ENCODE measurements around the gene NCOA7.
"Not testable (repeated sequence)": the region's sequence is repeated elsewhere in the genome, so short reads cannot be mapped to it uniquely, and the experiment has no call there.

Gene NCOA7

DNA sequence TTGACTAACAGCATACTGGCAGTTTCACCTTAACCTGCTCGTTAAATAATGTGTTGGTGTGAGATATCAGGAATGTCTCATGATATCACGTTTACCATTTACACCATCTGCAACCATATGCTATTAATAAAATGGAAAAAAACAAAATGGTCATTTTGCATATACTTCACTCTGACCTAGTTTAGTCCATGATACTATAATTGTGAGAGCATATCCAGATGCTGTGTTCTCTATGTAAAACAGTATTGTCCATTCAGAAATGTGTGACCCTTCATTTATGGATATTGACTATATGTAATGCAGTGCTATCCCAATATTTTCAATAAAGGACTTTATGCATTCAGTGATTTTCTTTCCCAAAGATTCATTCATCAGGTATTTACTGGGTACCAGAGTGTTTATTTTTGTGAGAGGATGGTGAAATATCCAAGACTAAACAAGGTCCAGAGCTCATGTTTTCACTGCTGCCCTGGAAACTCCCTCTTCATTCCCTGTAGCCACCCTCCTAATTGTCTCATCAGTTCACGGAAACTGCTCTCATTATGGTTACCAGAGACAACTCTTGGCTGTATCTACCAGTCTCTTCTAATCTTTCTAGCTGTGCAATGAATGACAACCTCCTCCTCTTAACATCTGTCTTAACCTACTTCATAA is 140.1 kb downstream of the NCOA7 start:
- DNase-seq, result no peak

DNA sequence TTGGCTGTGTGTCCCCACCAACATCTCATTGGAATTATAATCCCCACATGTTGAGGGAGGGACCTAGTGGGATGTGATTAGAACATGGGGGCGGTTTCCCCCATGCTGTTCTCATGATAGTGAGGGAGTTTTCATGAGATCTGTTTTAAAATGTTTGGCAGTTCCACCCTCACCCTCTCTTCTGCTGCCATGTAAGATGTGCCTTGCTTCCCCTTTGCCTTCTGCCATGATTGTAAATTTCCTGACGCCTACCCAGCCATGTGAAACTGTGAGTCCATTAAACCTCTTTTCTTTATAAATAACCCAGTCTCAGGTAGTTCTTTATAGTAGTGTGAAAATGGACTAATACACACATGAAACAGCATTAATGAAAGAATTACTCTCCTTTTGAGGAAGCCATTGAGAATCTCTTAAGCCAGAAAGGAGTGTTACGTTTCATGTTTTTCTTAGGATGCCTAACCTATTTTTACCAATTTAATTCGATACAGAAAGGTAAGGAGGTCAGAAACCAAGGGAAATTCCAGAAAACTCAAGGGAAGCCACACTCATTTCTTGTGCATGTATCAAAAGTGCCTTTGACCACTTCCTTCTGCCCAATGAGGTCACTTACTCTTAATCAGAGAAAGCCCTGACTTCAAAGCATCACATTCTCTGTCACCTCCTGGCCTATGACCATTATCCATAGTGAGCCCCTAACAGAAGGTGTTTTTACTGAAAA is 141.1 kb downstream of the NCOA7 start:
- no peak for DNase-seq

DNA sequence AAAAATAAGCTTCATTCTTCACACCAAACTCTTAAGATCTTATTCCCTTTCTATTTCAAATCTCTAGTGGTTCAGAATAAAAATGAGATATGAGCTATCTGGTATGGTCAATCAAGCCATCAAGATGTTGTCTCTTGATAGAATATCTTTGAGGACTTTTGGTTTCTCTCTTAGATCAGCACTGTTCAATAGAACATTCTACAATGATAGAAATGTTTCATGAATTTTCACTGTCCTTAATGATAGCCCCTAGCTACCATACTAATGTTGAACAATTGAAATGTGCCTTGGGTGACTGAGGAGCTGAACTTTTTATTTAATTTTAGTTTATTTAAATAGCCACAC is 141.7 kb downstream of the NCOA7 start:
- DNase-seq, result no peak

DNA sequence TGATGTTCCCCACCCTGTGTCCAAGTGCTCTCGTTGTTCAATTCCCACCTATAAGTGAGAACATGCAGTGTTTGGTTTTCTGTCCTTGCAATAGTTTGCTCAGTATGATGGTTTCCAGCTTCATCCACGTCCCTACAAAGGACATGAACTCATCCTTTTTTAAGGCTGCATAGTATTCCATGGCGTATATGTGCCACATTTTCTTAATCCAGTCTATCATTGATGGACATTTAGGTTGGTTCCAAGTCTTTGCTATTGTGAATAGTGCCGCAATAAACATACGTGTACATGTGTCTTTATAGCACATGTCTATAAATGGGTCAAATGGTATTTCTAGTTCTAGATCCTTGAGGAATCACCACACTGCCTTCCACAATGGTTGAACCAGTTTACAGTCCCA is 144.8 kb downstream of the NCOA7 start:
- DNase-seq, result not testable (repeated sequence)

DNA sequence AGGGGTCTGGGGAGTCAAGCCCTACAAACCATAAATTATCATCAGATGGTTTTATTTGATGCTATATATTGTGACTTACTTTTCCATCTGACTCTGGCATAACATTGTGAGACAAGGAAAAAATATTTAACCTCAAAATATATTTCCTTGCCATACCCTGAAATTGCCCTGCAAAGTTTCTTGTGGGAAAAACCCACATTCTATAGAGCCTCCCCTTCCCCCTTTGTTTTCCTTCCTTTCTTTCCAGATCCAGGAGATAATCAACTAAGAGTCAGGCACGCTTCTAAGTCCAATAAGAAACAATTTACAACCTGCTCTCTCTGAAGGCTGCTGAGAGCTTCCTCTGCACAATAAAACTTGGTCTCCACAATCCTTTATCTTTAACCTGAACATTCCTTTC is 148.3 kb downstream of the NCOA7 start:
- no peak for DNase-seq

DNA sequence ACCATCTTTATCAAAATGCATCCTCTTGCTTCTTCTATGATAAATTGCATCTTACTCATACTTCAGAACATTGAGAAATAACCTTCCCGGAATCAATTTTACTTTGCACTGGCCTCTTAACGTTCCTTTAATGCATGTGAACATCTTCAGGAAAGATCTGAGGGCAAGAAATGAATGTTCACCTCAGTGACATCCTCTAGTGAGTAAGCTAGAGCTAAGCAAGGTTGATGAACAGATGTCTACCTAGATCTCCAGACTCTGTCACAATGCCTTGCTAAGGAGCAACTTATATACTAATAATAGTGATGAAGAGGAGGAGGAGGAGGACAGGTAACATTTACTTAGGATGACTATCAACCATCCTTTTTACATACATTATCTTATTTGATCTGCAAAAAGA is 149.0 kb downstream of the NCOA7 start:
- no peak for DNase-seq

DNA sequence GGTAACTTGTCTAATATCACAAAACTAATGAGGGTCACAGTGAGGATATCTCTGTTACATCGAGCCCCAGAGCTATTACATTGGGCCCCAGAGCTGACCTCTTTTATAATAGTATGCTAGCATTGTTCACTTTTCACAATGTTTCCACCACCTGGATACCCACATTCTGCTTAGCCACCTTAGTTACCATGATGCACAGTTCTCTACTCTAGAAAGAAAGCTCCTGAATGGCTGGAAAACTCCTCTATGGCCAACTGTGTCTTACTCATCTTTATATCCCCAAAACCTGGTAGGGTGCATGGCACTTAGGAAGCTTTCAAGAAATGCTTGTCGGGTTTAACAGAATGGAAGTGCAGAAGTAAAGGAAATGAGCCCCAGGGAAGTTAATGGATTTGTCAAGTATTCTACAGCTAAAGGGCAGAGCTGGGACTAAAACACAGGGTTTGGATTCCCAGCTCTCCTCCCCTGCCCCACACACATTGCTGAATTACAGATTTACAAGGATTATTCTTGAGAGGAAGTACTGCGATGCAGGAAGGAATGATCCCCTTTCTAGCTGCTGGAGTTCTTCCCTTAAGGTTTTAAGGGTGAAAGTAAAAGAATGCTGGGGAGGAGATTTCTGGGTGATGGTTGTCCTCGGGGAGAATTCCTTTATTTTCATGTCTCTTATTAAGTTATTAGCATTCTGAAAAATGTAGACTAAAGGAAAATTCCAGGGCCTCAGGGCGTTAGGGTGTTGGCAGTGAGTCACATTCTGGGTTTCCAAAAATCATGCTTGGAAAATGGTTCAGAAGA is 149.7 kb downstream of the NCOA7 start:
- DNase-seq, result no peak

DNA sequence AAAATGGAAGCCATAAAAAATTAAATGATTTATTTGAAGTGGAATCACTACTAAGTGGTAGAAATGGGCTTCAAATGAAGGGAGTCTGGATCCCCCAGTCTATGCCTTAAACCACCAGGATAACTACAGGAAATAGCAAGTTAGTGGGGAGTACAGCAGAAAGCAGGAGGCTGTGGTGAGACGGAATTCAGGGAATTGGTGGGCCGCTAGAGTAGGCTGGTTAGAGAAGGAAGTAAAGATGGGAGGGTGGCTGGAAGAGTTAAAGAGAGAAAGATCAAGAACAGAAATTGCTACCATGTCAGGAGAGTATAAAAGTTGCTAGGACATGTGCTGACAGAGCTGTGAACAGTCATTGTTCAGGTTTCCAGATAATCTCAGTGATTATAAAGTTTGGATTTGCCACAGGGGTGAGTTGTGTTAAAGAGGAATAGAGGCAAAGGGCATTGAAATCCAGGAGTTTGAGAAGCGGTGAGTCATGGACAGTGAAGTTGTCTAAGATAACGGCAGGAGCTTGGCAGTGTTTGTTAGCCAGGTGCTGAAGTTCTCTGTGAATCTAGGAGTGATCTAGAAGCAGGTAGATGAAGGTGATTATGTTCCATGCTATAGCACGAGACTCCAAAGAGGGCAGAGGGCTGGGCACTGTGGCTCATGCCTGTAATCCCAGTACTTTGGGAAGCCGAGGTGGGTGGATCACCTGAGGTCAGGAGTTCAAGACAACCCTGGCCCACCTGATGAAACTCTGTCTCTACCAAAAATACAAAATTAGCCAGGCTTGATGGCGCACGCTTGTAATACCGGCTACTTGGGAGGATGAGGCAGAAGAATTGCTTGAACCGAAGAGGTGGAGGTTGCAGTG is 152.1 kb downstream of the NCOA7 start:
- DNase-seq, result no peak

DNA sequence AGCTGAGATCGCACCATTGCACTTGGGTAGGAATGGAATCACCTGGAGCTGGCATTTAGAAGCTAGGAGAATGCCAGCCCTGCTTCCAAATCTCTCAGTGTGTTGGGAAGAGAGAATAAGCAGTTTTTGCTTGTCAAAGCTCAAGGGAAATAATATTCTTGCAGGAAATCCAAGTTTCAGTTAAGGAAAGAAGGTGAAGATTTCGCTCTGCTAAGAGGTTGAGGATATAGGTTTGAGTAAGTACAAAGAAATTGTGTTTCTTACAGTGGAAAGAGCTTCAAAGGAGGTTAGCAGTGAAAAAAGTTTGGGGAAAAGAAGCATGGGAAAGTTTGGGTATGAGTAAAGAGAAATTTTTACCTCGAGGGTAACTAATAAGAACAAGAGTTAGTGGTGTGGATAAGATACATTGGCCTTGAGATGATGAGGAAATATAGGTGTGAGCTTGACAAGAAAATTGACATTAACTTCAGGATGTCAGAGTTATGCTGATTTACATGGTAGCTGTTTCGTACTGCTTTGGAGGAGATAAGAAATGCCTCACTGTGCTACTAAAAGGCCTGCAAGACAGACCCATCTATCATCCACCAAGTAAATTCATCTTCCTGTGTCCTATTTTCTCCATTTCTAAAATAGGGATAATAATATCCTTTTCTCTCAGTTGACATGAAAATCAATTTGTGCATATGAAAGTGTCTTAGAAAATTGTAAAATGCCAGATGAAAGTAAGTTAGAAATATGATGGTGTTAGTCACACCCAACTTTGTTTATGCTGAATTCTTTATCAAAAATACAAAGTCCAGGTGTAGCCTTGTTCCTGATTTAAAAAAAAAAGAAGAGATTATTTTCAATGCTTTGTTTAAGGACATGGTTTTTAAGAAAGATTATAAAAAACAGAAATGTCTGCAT is 153.0 kb downstream of the NCOA7 start:
- DNase-seq, result no peak

DNA sequence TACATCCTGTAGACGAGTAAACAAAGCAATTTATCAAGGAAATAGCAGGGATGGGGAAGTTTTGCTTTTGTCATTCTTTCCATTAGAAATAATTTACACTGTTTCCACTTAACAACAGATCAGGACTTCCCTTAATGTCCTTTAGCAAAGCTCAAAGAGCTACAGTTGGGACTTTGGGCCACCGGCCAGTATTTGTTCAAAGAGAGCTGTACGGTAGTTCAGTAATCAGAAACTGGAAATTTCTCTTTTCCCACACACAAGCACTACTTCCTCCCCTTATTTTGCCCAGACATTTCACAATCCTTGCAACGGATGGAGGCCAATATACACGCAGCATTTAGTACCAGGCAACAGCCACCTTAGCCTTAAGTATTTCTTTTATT is 153.7 kb downstream of the NCOA7 start:
- DNase-seq, result no peak

DNA sequence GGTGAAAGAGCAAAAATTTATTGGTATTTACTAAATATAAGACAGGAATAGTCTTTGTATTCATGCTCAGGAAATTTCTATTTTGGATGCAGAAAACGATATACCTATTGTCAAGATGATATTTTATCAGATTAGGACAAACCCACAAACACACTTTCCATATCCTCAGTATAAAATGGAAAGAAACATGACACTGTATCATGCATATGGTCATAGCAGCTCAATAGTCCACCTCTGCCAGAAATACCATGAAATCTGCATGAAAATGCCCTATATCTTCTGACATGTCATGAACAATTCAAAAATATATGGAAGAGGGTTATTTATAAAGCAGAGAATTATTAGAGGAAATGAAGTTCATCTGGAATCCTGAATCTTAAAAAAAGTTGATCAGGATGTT is 154.1 kb downstream of the NCOA7 start:
- DNase-seq, result no peak

DNA sequence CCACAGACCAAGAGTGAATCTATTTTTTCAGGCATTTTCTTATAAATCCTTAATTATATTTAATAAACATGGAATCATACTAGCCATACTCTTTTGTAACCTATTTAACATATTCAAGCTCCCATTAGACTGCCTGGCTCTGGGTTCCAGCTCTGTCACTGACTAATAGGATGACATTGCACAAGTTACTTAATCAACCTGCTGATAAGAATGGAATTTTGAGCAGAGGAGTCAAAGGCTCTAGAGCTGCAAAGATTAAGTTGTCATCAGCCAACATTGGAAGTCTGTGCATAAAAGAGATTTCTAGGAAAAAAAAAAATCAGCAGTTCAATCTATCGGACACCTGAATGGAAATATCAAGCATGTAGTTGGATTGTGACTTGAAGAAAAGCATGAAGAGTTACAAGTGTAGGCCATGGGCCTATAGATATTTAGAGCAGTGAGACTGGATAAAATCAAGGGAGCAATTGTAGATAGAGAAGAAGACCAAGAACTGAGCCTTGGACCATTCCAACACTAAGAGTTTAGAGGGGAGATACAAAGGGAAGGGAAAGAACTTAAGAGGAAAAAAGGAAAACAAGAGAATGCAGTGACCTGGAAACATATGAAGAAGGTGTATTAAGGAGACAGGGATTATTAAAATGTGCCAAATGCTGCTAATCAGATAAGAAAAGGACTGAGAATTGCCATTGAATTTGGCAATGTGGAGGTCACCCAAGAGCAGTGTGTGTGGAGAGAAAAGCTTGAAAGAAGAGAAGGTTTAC is 154.8 kb downstream of the NCOA7 start:
- DNase-seq, result no peak

DNA sequence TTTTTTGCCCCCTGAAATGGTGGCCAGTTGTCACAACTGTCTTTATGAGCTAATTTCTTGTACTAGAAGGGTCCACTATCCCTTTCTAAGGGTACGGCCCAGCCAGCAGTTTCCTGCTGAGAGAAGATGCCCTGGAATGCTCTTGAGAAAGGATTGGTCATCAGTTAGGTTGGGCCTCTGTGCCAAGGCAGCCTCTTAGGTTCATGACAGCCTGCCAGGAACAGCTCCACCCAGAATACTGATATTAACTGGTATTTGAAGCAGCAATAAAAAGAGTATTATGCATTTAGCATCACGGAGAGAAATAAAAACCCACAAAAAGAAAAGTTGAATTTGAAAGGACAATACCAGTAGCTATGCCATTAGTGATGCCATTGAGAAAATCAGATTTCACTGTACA is 156.9 kb downstream of the NCOA7 start:
- DNase-seq, result no peak

DNA sequence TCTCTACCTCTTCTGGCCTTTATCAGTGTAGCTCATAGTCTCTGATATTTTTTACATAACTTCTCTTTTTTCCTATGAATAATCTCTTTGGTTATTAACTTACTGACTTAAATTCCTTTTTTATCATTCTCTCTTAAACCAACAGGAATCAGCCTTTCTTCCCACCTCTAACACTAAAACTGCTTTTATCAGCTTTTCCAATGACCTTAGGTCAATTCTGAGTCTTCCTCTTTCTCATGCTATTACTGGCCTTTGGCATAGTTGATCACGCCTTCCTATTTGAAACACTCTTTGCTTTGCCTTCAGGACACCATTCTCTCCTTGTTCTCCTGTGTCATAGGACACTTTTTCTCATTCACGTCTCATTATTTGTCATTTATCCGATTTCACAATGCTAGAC is 157.7 kb downstream of the NCOA7 start:
- no peak for DNase-seq

DNA sequence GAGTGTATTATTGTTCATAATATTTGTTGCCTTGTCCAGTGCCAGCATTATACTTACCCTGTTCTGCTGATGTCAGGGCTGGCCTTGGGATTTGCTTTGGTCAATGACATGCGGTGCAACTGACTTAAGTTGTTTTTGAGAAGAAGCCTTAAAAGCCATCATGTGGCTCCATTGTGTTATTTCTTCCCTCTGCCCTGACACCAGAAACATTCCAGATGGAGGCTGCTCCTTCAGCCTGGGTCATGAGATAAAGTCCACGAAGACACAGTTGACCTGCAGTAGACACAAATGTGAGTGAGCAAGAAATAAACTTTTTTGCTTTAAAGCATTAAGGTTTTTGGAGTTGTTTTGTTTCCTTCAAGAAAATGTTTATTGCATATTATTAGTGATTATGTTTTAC is 158.3 kb downstream of the NCOA7 start:
- no peak for DNase-seq

DNA sequence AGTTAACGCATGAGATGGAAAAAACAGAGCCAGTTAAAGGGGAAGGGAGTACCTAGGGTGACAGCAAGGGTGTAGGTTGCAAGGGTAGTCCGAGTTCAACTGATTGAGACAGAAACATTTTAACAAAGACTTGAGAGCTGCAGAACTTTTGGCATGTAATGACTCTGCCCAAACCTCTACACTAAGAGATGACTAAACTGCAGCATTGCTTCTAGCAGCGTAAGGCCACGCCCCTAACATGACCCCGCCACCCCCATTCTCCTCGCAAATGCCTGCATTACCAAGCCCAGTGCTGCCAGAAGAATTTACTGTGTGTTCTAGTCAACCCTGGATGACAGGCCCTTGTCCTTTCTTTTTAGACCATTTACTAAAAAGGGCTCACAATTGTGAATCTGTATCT is 159.5 kb downstream of the NCOA7 start:
- no peak for DNase-seq

DNA sequence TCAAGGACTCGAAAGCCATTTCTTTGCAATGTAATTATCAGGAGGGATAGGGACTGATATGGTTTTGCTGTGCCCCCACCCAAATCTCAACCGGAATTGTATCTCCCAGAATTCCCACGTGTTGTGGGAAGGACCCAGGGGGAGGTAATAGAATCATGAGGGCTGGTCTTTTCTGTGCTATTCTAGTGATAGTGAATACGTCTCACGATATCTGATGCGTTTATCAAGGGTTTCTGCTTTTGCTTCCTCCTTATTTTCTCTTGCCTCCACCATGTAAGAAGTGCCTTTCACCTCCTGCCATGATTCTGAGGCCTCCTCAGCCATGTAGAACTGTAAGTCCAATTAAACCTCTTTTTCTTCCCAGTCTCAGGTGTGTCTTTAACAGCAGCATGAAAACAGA is 160.0 kb downstream of the NCOA7 start:
- DNase-seq, result not testable (repeated sequence)

DNA sequence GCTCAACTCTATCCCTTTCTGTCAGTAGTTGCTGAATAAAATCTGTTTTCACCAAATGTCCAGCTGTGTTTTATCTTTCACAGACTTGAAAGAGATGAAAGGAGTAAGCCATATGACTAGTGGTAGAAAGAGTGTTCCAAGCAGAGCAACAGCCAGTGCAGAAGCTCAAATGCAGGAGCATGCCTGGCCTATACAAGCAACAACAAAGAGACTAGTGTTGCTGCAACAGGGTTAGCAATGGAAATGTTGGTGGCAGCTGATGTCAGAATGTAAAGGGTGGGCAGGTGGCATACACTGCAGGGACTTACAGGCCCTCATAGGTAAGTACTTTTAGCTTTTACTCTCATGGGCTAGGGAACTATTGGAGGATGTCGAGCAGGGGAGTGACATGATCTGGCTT is 160.6 kb downstream of the NCOA7 start:
- no peak for DNase-seq

DNA sequence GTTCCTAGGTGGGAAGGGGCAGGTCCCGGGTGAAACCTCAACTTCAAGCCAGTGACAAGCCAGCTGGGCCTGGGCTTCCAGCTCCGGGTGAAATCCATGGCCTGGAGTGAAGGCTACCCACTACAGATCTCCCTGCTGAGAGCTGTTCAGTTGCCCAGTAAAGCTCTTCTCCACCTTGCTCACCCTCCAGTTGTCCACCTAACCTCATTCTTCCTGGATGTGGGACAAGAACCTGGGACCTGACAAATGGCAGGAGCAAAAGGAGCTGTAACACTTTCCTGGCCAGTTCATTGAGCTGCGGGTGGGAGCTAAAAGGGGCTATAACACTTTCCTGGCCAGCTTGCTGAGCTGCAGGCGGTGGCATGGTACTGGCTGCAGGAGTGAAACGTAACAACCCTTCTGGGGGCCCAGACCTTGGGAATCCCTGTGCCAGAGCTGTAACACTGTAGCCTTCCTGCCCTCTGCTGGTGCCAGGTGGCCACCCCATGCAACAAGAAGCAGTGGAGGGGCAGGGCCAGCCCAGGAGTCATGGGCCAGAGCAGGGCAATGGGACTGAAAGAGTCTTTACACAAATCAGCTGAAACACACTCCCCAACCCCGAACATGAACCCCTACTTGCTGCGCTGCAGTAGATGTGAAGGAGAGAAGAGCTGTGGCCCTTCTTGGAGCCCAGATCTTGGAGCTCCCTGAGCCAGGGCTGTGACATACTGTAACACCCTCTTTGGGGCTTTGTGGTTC is 162.2 kb downstream of the NCOA7 start:
- DNase-seq, result peak; percentile 9

DNA sequence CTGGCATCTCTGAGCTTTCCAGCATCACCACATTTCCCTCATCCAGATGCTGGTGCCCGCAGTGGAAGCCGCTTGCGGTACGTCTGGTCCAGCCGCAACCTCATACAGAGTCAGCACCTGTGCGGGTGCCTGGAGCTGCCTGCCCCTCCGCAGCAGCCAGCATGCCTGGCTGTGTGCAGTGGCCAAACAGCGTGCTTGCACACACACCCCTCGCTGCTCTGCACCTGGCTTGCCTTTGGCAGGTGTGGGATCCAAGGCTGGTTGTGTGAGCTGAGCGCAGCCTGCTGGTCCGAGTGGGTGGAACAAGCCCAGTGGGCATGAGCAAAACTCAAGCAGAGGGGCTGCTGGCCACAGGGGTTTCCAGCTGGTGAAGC is 162.7 kb downstream of the NCOA7 start:
- peak; percentile 67 for DNase-seq

Measured in SHP77 treated with DMSO at 0.1 percent for 48 hours (cell line).